Osteoblast (primary cell): ENCODE data around the gene UBR3. TPM values are rescaled to one million over a fixed set of nuclear protein-coding genes. Genes with fewer than 3 reads are reported as not detected.

Experiments used
- DNase-seq: peaks from one replicate; pipeline ENCODE4 v3.0.0; 2011; ENCODE audit warnings: low spot score, mixed read lengths; ENCODE audit not compliant: insufficient read length; ENCODE audit errors: missing footprints
- H2AFZ ChIP-seq: 2 replicates; pipeline ENCODE4 v1.6.0; 2011; ENCODE audit warnings: mild to moderate bottlenecking, low read length
- H3K27ac ChIP-seq: 2 replicates; pipeline ENCODE4 v1.5.1; 2011; ENCODE audit warnings: mild to moderate bottlenecking, low read depth, low read length, moderate library complexity
- H3K27me3 ChIP-seq: 2 replicates; pipeline ENCODE4 v1.6.0; 2012; ENCODE audit warnings: mild to moderate bottlenecking, control low read depth, inconsistent platforms, low read length, moderate library complexity; ENCODE audit not compliant: insufficient read depth
- H3K36me3 ChIP-seq: 2 replicates; pipeline ENCODE4 v1.5.1; 2011; ENCODE audit warnings: mild to moderate bottlenecking, low read length, control low read depth, moderate library complexity; ENCODE audit not compliant: insufficient read depth
- H3K4me1 ChIP-seq: 2 replicates; pipeline ENCODE4 v1.5.1; 2011; ENCODE audit warnings: mild to moderate bottlenecking, low read length, control low read depth, moderate library complexity; ENCODE audit not compliant: insufficient read depth
- H3K4me2 ChIP-seq: 2 replicates; pipeline ENCODE4 v1.6.0; 2011; ENCODE audit warnings: mild to moderate bottlenecking, low read length; ENCODE audit not compliant: insufficient read depth
- H3K4me3 ChIP-seq: fragments of 200-600 bp; sonication (generic); 3 replicates; pipeline ENCODE4 v1.5.1; 2012; ENCODE audit warnings: mild to moderate bottlenecking, low read length, inconsistent platforms; ENCODE audit not compliant: insufficient read depth
- H3K79me2 ChIP-seq: 2 replicates; pipeline ENCODE4 v1.6.0; 2012; ENCODE audit warnings: mild to moderate bottlenecking, low read length, control low read depth, inconsistent platforms; ENCODE audit not compliant: insufficient read depth
- H3K9me3 ChIP-seq: 2 replicates; pipeline ENCODE4 v1.5.1; 2011; ENCODE audit warnings: low read depth, low read length, control low read depth
- H4K20me1 ChIP-seq: 2 replicates; pipeline ENCODE4 v1.6.0; 2012; ENCODE audit warnings: mild to moderate bottlenecking, low read length, control low read depth; ENCODE audit not compliant: insufficient read depth
- CTCF ChIP-seq: IDR thresholded peaks from 2 replicates; pipeline ENCODE4 v1.5.1; 2011; ENCODE audit warnings: mild to moderate bottlenecking, low read depth, low read length, moderate library complexity; ENCODE audit errors: extremely low read depth
- total RNA-seq: library from RNA; depleted of rRNA; stranded (reverse); fragments of >200 nt; gene quantifications from 2 replicates; pipeline ENCODE4 v1.2.3, GENCODE V29; 2012

UBR3 gene
- total RNA-seq, 1 donor, result 42.7 TPM

GRCh38 chr2:169964740-169965139 is 137.5 kb downstream of the UBR3 start:
- TF ChIP-seq CTCF, result no peak
- Histone ChIP-seq H3K4me1 (peaks cover 8% of the 10 kb centered on the region), H3K36me3 (peaks cover 6% of the 10 kb centered on the region), H3K4me3 (no peak overlapping the region), H4K20me1 (no peaks in the 10 kb centered on the region), H3K27me3 (no peaks in the 10 kb centered on the region), H3K4me2 (no peak overlapping the region), H3K79me2 (peaks cover 6% of the 10 kb centered on the region), H3K27ac (no peak overlapping the region), H3K9me3 (no peaks in the 10 kb centered on the region), H2AFZ (no peak overlapping the region)
- DNase-seq, result no peak

- no peak overlapping the region for H3K4me3 ChIP-seq
- no peak overlapping the region for H2AFZ ChIP-seq
- H3K36me3 ChIP-seq, result peaks cover 6% of the 10 kb centered on the region
- no peak overlapping the region for H3K4me2 ChIP-seq
- H3K27me3 ChIP-seq, result no peaks in the 10 kb centered on the region
- no peaks in the 10 kb centered on the region for H3K9me3 ChIP-seq
- TF ChIP-seq CTCF, result no peak
- DNase-seq, result no peak
- no peak overlapping the region for H3K27ac ChIP-seq
- H4K20me1 ChIP-seq, result no peaks in the 10 kb centered on the region
- peaks cover 8% of the 10 kb centered on the region for H3K4me1 ChIP-seq
- H3K79me2 ChIP-seq, result peaks cover 6% of the 10 kb centered on the region
These were observed 138.2 kb downstream of the UBR3 start for GRCh38 chr2:169965495-169965894.

- no peak overlapping the region for H3K4me2 ChIP-seq
- peaks cover 6% of the 10 kb centered on the region for H3K79me2 ChIP-seq
- peaks cover 6% of the 10 kb centered on the region for H3K36me3 ChIP-seq
- no peaks in the 10 kb centered on the region for H3K27me3 ChIP-seq
- H4K20me1 ChIP-seq, result no peaks in the 10 kb centered on the region
- H3K9me3 ChIP-seq, result no peaks in the 10 kb centered on the region
- no peak overlapping the region for H2AFZ ChIP-seq
- DNase-seq, result no peak
- H3K4me3 ChIP-seq, result no peak overlapping the region
- H3K27ac ChIP-seq, result no peak overlapping the region
- no peak for TF ChIP-seq CTCF
- H3K4me1 ChIP-seq, result peaks cover 8% of the 10 kb centered on the region
These were observed 139.2 kb downstream of the UBR3 start for GRCh38 chr2:169966454-169966853.

- no peak for DNase-seq
These were observed 141.5 kb downstream of the UBR3 start for GRCh38 chr2:169968743-169969142.

More at GRCh38 chr2:169968743-169969142, 141.5 kb downstream of the UBR3 start:
- TF ChIP-seq CTCF, result no peak
- H3K36me3 ChIP-seq, result peaks cover 6% of the 10 kb centered on the region
- no peak overlapping the region for H2AFZ ChIP-seq
- no peaks in the 10 kb centered on the region for H3K4me1 ChIP-seq
- H3K9me3 ChIP-seq, result no peaks in the 10 kb centered on the region
- H3K27me3 ChIP-seq, result no peaks in the 10 kb centered on the region
- H3K79me2 ChIP-seq, result peaks cover 3% of the 10 kb centered on the region
- H3K4me2 ChIP-seq, result no peak overlapping the region
- no peak overlapping the region for H3K4me3 ChIP-seq
- no peaks in the 10 kb centered on the region for H4K20me1 ChIP-seq
- no peak overlapping the region for H3K27ac ChIP-seq
